IPS-NIHi7 (cell line): ENCODE data around the gene PCCA.

Experiments used
- DNase-seq: peaks from one replicate; pipeline ENCODE4 v3.0.0; 2012; ENCODE audit warnings: mixed read lengths; ENCODE audit errors: extremely low spot score

The PCCA gene

GRCh38 chr13:100465558-100465957, 376.7 kb downstream of the PCCA start:
- DNase-seq: no peak

DNA sequence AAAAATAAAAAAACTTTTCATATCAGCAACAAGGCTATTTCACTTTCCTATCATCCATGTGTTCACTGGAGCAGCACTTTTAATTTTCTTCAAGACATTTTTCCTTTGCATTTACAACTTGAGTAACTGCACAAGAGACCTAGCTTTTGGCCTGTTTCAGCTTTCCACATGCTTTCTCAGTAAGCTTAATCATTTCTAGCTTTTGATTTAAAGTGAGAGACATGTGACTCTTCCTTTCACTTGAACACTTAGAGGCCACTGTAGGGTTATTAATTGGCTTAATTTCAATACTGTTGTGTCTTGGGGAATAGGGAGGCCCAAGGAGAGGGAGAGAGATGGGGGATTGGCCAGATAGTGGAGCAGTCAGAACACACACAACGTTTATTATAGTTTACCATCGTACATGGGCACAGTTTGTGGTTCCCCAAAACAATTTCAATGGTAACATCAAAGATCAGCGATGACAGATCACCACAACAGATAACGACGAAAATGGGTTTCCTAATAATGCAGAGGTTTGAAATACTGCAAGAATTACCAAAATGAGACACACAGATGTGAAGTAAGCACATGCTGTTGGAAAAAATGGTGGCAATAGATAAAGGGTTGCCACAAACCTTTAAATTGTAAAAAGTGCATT, 382.1 kb downstream of the PCCA start:
- no peak for DNase-seq

DNA sequence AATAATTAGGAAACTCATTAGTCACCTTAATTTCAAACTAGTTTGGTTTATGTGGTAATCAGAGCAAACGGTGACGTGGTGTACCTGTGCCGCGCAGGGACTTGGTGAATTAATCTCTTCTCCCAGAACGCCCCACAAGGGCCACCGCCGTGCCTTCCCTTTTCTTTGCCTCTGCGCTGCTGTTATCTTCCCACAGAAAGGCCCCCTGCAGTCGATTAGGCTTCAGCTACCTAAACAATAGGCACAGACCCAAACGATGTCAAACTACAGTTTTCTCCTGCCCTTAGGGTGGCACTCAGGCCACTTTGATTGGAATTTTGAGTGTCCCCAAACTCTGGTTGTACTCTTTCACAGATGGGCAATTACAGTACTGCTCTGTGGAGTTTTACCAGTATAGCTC, 384.2 kb downstream of the PCCA start:
- DNase-seq: peak; percentile 45

DNA sequence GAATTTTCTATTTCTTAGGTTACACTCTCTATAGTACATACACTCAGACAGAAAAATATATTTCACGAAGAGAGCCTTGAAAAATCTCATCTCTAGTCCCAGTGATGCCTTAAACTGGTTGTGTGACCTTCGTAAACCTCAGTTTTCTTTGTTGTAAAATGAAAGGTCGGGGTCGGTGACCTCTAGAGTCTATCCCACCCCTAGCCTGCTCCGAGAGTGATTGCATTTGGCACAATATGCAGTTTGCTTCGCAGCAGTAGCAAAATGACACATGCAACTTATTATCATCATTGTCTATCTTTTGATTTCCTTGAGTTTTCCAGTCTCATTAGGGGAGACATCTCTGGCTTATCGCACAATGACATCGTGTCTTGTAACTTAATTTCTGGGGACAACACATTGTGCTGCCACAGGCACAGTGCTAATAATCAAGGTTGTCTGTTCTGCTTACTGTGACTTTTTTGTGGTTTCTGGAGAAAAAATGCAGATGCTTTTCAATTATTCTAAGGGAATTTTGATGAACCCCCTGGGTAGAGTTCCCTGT, 384.7 kb downstream of the PCCA start:
- no peak for DNase-seq

GRCh38 chr13:100476963-100477362, 388.1 kb downstream of the PCCA start:
- DNase-seq: no peak

- peak; percentile 45 for DNase-seq
Observed at GRCh38 chr13:100478107-100478809, 389.4 kb downstream of the PCCA start.

DNA sequence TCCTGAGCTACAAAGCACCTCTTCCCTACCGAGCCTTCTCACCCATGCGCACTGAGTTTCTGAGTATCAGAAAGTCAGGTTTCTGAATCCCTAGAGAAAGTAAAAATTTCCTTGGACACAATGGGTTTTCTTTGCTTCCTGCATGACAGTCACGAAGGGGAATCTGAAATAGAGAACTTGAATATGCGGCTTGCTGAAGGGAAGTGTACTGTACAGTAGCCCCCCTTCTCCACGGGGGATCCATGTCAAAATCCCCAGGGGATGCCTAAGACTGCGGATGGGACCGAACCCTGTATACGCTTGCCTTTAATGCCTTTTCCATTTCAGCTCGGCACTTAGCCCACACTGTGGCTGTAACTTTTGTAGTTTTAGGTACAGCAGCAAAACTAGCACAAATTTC, 391.8 kb downstream of the PCCA start:
- DNase-seq: no peak

GRCh38 chr13:100483139-100483538, 394.2 kb downstream of the PCCA start:
- DNase-seq: no peak

DNA sequence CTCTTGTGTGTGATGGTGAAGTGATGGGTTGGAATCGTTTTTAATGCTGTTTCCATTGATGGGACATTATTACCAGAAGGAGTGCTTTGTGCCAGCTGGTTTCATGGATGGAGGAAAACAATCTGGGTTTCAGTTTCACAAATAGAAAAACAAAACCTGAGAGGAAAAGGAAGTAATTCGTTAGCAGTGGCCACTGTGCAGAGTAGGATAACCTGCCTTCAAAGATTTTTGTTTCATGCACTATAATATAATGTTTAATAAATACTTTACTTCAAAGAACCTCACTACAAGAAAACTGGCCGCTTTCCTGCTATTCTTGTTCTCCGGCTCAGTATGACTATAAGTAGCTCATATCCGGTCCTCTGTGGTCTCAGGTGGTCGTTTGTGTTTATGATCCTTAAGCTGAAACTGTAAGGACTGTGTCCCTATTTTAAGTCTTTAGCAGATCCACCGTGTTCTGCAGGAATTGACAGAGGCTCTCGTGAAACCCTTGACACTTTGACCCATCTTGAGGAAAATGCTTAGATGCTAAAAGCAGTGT, 395.0 kb downstream of the PCCA start:
- DNase-seq: no peak

DNA sequence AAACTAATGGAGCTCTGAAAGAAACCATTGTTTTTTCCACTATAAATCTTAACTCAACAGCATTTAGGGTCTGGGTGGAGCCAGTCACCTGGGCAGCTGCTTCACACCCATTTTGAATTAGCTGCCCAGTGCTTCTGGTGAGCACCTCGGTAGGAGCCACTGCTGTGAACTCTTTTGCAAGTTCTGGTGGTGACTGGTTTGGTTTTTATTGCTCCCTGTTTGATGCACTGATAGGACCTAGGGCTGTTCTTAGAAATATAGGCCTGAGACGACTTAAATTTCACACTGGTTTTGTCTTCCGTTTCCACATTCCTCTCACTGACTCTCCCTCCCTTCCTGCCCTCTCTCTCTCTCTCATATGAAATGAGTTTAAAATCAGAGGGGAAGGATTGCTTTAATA, 395.8 kb downstream of the PCCA start:
- no peak for DNase-seq

GRCh38 chr13:100485265-100485664, 396.4 kb downstream of the PCCA start:
- DNase-seq: no peak

- DNase-seq: peak; percentile 75
Observed at GRCh38 chr13:100490692-100491091, 401.8 kb downstream of the PCCA start.

DNA sequence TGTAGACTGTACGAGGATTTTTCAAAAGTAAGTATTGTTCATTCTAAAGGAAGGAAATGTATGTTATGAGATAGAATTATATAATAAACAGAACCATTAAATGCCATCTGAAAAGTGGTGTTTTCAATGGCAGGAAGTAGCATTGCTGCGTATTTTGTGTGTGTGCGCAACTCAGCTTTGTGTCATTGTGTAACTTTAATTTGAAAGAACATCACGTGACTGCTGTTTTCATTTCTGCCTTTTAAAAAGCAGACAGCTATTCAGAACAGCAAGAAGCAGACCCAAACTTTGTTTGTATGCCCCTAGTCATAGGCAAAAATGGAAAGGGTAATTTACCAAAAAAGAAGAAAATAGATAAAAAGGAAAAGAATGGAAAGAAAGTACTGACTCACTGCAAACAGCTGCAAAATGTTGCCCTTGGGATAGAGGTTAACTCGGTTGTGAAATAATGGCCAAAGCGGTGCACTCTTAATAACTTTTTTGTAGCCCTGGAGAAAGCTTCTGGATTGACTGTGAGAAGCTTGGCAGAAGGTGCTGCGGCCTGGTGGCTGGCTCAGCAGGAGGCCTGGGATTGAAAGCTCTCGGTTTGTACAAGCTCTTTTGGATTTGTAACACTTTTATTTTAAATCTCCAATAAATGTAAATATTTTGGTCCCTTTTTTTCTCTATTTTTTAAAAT, 402.4 kb downstream of the PCCA start:
- DNase-seq: no peak

GRCh38 chr13:100493418-100493817, 404.5 kb downstream of the PCCA start:
- DNase-seq: no peak

DNA sequence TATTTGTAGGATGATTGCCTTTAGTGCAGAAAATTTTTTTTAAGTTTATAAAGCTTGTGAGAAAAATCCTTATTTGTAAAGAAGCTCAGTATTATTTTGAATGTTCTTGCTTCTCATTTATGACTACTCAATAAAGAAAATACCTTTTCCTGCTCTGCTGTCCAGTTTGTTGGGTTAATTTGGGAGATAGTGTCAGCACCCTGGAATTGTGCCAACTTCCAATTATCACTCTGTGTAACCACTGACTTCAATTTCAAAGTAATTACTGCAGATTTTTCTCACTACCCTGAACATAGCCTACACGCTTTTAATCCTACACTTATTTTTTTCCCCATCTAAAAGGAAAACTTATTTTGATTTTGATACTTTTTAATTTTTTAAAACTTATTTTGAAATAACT, 406.6 kb downstream of the PCCA start:
- no peak for DNase-seq

- no peak for DNase-seq
Observed at GRCh38 chr13:100497389-100497788, 408.5 kb downstream of the PCCA start.

DNA sequence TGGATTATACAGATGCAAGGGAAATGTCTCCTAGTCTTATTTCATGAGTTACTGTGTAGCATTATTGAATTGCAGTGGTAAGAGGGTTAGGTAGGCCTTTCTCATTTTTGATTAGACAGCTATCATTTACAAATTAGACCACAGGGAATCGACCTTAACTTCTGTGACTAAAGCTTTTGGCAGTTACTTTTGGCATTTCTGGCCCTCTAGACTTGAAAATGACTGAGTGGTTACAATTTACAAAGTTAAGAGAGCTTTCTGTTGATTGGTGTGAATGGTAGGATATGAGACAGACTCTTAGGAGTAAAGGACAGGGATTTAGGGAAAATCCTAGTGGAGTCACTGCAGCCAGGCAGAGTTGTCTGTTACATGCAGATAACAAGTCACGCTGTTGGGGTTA, 413.6 kb downstream of the PCCA start:
- no peak for DNase-seq

DNA sequence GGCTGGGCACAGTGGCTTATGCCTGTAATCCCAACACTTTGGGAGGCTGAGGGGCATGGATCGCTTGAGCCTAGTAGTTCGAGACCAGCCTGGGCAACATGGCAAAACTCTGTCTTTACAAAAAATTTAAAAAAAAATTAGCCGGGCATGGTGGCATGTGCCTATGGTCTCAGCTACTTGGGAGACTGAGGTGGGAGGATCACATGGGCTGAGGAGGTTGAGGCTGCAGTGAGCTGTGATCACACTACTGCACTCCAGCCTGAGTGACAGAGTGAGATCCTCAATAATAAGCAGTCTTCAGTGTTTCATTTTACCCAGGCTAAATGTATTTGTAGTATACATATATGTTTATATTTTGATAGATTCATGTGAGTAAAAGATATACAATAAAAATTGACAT, 414.7 kb downstream of the PCCA start:
- no peak for DNase-seq

- no peak for DNase-seq
Observed at GRCh38 chr13:100506154-100506553, 417.3 kb downstream of the PCCA start.

- no peak for DNase-seq
Observed at GRCh38 chr13:100506600-100507422, 417.9 kb downstream of the PCCA start.

- no peak for DNase-seq
Observed at GRCh38 chr13:100508455-100508854, 419.6 kb downstream of the PCCA start.

GRCh38 chr13:100508996-100509395, 420.1 kb downstream of the PCCA start:
- no peak for DNase-seq
